GM11168 (cell line): Measurements from ENCODE around the gene TIE1.

Source experiments
- in situ Hi-C: fragments of 300-500 bp; cut with MboI; formaldehyde crosslinking; loops from one replicate; pipeline ENCODE4 v1.12.0; 2022; ENCODE audit warnings: low sequenced_read_pairs; ENCODE audit not compliant: unreplicated experiment

Gene TIE1

GRCh38 chr1:43300378-43301094 lies at the start of gene TIE1:
TIE1 (plus strand) TSS chr1:43300982; CDS start chr1:43301072, 90 bp downstream.
- in situ Hi-C loops, result no loop called here

DNA sequence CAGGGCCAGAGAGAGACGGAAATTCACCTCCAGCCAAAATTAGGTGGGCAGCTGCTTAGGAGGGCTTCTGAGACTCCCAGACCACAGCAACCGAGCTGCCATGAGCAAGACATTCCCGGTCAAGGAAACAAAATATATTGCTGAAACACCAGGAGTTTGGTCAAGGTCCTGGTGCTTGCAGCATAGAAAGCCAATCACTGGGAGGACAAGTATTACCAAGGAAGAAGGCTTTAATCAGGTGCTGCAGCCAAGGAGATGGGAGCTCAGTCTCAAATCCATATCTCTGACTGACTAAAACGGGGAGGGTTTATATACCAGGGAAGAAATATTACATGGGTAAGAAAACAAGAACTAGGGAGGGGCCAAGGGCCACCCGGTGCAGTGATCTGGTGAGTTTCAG lies 49.8 kb upstream of the TIE1 start:
- in situ Hi-C loops, result no loop called here

GRCh38 chr1:43252225-43252624 lies 48.6 kb upstream of the TIE1 start:
- in situ Hi-C loops, result no loop called here

GRCh38 chr1:43253173-43253572 lies 47.6 kb upstream of the TIE1 start:
- in situ Hi-C loops, result no loop called here

DNA sequence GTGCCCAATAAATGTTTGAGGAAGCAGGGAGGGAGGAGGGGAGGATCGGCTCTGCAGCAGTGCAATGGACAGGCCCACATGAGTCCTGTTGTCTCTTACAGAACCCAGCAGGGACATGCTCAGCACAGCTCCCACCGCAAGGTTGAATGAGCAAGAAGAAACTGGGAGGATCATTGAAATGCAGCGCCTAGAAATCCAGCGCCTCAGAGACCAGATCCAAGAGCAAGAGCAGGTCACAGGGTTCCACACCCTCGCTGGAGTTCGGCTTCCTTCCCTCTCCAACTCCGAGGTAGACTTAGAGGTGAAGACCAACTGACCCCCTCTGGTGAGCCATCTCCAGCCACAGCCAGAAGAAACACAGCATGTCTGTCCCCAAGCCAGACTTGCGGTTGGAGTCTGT lies 46.9 kb upstream of the TIE1 start:
- in situ Hi-C loops, result no loop called here

GRCh38 chr1:43255438-43256210 lies 45.2 kb upstream of the TIE1 start:
- in situ Hi-C loops, result no loop called here

DNA sequence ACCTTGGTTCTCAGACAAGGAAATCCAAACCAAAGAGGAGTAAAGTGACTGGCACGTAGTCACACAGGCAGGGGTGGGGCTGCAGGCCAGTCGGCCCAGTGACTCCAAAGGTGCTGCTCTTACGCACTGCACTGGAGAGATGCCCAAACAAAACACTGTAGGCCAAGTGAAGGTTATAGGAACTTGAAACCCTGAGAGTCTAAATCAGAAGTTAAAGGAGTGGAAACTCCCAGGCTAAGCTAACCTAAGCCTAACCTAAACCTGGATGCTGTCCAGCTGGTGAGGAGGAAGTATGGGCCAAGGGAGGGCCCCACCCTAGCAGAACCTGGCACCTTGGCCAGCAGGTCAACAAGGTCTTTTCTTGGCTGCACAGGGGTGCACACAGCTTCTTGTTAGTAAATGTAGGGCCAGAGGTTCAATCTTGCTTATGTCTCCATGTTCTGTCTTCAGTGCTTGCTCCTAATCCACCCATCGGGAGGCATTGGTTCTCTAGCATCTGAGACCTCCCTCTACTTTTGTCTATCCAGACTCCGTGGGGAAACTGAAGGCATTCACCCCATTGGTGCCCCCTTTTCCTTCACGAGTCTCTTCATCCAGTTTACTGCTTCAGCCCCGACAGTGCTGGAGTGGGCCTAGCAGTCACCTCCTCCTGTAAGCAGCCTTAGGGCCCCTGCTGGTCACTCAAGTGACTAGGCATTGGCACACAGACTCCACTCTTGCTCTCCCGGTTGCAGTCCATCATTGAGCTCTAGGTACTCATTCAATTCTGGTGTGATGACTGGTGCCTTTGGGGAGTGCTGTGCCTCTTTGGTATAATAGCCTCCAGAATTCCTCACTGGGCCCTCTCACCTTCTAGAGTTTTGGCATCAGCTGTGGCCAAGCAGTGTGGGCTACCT lies 43.9 kb upstream of the TIE1 start:
- in situ Hi-C loops, result no loop called here

DNA sequence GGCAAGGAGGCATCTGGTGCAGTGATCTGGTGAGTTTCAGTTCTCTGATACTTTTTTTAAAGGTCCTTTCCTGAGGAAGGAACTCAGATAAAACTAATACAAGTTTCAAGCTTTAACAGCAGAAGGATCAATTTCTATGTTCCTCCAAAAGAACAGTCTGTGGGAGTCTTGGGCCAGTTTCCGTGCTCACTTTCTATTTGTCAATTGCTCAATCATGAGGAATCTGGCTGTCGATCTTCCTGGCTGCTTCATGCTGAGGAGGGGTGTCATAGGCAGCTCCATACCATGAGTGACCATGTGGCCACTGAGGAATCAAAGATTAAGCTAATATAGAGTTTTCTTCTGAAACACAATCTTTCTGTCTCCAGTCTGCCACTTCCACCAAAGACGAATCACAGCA lies 42.4 kb upstream of the TIE1 start:
- in situ Hi-C loops, result no loop called here

DNA sequence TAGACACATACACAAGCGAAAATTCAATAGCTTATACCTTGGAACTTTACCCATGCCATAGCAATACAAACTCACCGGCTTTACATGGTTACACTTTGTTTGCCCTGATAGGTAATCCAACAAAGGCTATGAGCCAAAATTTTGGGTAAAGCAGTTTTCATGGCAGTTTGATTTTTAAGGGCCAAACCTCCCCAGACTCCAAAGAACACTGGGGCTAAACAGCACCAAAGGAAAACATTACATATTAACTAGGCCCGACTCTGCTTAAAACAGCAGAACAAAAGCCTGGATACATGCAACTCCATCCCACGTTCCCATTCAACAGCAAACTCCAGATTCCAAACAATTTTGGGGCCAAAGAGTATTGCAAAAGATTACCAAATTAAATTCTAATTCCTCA lies 35.4 kb upstream of the TIE1 start:
- in situ Hi-C loops, result no loop called here

- in situ Hi-C loops, result no loop called here
Measured at GRCh38 chr1:43266881-43267280, 33.9 kb upstream of the TIE1 start.

- in situ Hi-C loops, result no loop called here
Measured at GRCh38 chr1:43267291-43267805, 33.4 kb upstream of the TIE1 start.

DNA sequence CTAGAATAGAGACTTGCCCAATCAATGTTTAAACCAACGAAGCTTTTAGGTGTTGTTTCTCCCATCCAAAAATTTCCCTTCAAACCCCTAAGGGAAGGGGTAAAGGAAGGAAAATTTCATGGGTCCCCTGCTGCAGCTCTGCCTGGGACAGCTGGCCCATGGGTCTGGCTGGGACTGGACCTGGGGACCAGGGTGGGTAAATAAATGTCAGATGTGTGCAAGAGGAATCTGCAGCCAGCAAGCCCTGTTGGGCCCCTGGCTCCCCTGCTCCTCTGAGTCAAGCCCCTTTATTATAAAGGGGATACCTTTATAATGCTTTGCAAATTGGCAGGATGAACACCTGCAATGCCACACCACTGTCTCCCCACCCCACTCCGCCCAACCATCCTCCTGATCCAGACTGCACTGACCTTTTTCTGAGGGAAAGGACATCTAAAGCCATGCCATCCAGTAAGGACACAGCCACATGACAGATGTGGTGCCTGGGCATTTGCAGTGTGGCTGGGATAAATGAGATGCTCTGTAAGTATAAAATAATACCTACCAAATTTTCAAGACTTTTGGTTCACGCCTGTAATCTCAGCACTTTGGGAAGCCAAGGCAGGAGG lies 32.9 kb upstream of the TIE1 start:
- in situ Hi-C loops, result no loop called here

DNA sequence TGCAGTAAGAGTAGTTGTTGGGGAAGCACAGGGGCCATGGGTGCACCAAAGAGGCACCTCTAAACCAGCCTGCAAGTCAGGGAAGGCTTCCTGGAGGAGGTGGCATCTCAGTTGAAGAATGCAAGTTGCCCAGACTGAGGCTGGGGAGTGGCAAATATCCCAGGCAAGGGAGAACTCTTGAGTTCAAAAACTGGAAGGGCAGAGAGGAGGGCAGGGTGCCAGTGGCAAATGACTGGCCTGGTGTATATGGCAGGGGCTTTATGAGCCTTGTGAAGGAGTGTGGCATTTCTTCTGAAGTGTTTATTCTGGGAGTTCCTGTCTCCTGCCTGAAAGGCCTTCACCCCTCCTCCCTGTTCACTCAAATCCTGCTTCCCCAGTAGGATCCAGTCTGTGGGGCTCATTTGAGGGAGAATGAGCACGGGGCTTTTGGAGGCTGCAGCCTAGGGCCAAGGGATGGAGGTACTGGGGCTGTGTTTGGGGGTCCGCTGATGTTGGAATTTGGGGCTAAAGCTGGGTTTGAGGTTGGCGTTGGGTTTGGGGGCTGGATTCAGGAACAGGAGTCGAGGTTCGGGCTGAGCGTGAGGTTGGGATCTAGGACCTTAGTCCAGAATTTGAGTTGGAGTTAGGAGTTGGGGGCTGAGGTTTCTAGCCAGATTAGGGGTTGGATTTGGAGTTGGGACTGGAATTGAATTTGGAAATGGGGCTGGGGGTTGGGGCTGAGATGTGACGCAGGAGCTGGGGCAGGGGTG lies 31.0 kb upstream of the TIE1 start, which contains the start of gene TMEM125:
Gene TMEM125, plus strand, starts transcription at position 357 of the 749 bp plus-strand sequence. CDS start 2,740 bp downstream, outside the sequence.
- in situ Hi-C loops, result no loop called here

DNA sequence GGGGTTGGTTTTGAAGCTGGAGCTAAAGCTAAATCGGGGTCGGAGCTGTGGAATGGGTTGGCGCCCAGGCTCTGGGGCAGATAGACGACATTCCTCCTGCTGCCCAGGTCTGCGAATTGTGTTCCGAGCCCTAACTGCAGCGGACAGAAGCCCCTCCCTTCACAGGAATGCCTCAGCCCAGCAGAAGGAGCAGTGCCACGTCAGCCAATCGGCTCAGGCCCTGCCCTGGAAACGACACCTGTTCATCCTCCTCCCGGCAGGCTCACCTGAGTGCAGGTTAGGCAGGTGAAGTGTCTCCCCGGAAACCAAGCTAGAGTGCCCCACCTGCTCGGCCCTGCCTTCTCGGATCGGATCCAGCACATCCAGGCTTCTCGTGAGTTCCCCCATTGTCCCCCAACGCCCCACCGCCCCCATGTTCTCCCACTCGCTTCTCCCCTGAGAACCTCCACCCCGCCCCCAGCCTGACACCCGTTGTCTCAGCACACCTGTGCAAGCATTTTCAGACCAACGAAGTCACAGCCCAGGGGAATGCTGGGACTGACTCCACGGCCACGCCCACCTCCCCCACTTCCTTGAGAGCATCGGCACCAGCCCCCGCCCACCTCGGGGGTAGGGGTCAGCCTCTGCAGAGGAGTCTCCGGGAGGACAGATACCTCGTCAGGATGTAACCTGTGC lies 30.2 kb upstream of the TIE1 start:
- in situ Hi-C loops, result no loop called here

DNA sequence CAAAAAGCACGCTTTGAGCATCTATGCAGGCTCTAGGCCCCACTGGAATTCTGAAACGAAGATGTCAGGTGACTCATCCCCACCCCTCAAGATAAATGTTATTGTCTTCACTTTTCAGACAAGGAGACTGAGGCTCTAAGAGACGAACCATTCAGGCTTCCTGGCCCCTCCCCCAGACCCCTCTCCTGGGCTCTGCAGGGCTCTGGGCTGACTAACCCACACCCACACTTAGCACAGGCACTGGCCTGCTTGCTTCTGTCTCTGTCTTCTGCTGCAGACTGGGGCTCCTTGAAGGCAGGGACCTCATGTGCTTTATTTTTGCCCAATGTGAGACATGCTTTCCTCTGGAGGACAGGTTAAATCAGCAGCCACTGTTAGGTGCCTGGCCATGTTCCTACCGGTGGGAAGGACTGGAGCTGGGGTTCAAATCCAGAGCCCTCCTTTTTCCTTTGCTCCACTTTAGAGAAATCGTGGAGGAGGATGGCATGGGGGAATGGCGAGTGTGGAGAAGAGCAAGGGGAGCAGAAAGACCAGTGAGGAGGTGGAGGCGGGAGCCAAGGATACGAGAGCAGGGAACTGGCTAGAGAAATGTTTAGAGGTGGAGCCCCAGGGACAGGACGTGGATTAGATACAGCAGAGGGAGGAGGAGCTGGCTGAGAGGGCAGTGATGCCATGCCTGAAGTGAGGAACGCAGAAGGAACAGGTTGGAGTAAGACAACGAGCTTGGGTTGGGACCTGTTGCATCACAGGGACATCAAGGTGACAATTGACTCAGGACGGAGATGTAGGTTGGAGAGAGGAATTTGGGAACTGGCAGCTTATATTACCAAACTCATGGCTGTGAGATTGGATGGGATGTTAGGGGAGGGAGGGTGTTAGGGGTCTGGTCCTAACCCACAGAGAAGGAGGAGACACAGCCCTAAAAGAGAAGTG lies 29.3 kb upstream of the TIE1 start:
- in situ Hi-C loops, result no loop called here

DNA sequence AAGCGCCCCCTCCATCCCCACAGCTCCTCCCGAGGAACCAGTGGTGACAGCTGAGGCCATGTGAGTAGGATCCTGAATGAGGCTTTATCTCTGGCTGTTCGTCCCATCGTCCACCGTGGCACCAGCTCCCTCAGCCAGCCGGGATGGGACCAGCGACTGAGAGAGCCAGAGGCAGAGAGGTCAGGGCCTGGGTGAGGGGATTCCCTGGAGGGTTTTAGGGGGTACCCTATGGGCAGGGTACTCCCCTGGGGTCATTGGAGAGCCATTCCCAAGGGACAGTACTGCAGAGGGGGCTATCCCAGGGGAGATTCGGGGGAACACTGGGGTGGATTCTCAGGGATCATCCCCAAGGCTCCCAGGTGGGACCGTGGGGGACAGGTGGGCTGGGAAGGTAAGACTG lies 28.6 kb upstream of the TIE1 start:
- in situ Hi-C loops, result no loop called here

DNA sequence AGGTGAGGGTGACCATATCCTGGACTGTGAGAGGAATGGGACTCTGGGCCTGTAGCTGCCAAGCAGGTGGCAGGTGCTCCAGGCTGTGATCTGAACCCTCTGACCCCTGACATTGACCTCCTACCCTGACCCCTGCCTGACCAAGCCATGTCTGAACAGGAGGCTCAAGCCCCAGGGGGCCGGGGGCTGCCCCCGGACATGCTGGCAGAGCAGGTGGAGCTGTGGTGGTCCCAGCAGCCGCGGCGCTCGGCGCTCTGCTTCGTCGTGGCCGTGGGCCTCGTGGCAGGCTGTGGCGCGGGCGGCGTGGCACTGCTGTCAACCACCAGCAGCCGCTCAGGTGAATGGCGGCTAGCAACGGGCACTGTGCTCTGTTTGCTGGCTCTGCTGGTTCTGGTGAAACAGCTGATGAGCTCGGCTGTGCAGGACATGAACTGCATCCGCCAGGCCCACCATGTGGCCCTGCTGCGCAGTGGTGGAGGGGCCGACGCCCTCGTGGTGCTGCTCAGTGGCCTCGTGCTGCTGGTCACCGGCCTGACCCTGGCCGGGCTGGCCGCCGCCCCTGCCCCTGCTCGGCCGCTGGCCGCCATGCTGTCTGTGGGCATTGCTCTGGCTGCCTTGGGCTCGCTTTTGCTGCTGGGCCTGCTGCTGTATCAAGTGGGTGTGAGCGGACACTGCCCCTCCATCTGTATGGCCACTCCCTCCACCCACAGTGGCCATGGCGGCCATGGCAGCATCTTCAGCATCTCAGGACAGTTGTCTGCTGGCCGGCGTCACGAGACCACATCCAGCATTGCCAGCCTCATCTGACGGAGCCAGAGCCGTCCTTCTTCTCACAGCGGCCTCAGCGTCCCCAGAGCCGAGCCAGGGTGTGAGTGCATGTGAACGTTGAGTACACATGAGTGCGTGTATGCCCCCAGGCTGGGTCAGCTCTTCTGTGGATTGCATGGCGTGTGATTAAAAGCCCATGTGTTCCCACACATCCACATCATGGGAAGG lies 27.9 kb upstream of the TIE1 start:
- in situ Hi-C loops, result no loop called here
